SJSA1 (cell line): ENCODE results near the gene ZNF467. TPM values are rescaled to one million over a fixed set of nuclear protein-coding genes. Genes with fewer than 3 reads are reported as not detected.

Experiments used
- DNase-seq, 2 experiments: peaks; one replicate each; pipeline ENCODE4 v3.0.0-alpha.2; 2015 to 2020; ENCODE audit warnings: low spot score in 2 of 2, low read depth in 1 of 2
- H3K27ac ChIP-seq: fragments of 250-450 bp; sonication (Bioruptor Pico); 2 replicates; pipeline ENCODE4 v1.5.1; 2020; ENCODE audit warnings: mild to moderate bottlenecking, moderate library complexity
- H3K27me3 ChIP-seq: fragments of 250-450 bp; sonication (Bioruptor Pico); replicated peaks from 2 replicates; pipeline ENCODE4 v1.5.1; 2020; ENCODE audit warnings: mild to moderate bottlenecking, moderate library complexity
- H3K36me3 ChIP-seq: fragments of 250-450 bp; sonication (Bioruptor Pico); 2 replicates; pipeline ENCODE4 v1.5.1; 2020; ENCODE audit warnings: mild to moderate bottlenecking
- H3K4me1 ChIP-seq: fragments of 250-450 bp; sonication (Bioruptor Pico); replicated peaks from 2 replicates; pipeline ENCODE4 v1.6.1; 2021; ENCODE audit warnings: mild to moderate bottlenecking
- H3K4me3 ChIP-seq: fragments of 250-450 bp; sonication (Bioruptor Pico); 2 replicates; pipeline ENCODE4 v1.5.1; 2020; ENCODE audit warnings: mild to moderate bottlenecking
- H3K9me3 ChIP-seq: fragments of 250-450 bp; sonication (Bioruptor Pico); replicated peaks from 2 replicates; pipeline ENCODE4 v1.5.1; 2020; ENCODE audit warnings: mild to moderate bottlenecking
- total RNA-seq: library from RNA; depleted of rRNA; stranded (reverse); fragments of >200 nt; shearing (Covaris generic); gene quantifications from 2 replicates; pipeline ENCODE4 v1.2.3, GENCODE V29; 2014; rRNA removed

ZNF467 gene, protein sequence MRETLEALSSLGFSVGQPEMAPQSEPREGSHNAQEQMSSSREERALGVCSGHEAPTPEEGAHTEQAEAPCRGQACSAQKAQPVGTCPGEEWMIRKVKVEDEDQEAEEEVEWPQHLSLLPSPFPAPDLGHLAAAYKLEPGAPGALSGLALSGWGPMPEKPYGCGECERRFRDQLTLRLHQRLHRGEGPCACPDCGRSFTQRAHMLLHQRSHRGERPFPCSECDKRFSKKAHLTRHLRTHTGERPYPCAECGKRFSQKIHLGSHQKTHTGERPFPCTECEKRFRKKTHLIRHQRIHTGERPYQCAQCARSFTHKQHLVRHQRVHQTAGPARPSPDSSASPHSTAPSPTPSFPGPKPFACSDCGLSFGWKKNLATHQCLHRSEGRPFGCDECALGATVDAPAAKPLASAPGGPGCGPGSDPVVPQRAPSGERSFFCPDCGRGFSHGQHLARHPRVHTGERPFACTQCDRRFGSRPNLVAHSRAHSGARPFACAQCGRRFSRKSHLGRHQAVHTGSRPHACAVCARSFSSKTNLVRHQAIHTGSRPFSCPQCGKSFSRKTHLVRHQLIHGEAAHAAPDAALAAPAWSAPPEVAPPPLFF
- total RNA-seq: not detected in 2 replicates

DNA sequence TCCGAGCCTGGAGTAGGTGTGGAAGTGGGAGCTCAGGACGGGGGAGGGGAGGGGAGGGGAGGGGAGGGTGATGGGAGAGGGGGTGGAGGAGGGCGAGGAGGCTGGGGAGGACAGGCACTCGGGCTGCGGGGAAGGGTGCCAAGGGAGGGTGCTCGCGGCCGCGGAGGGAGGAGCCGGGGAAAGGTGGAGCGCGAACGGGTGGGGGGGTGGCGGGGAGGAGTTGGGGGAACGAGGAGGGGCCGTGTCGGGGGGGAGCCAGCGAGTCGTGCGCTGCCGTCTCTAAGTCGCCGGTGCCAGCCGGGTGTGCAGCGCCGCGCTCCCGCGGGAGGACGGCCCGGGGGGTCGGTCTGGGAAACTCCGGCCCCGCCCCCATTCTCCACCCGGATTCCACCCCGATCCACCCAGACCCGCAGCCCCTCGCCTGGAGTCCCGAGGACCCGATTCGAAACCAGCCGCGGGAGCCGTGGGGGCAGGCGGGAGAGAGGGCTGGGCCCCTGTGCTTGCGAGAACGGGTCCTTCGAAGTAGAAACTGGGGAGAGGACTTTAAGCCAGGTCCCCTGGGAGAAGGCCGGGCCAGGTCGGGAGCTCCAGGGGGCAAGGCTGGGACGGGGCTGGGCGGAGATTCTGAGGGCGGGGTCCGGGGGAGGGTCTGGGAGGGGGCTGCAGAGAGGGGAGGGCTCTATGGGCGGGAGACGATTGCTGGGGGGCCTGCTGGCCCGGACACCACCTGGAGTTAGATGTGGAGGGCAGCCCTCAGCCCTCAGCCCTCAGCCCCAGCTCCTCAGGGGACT, at the start of gene ZNF467:
Gene ZNF467 (minus strand): TSS at position 143 of the 791 bp plus-strand sequence. CDS start 2,556 bp downstream, outside the sequence.
- Histone ChIP-seq H3K9me3 (no peaks in the 10 kb centered on the region), H3K36me3 (no peaks in the 10 kb centered on the region), H3K27ac (no peak within 1 kb of the TSS), H3K4me3 (no peak within 1 kb of the TSS), H3K4me1 (peaks cover 3% of the 10 kb centered on the region; the same call in 1 of the 2 replicates), H3K27me3 (peaks cover 54% of the 10 kb centered on the region)
- DNase-seq: no peak

DNA sequence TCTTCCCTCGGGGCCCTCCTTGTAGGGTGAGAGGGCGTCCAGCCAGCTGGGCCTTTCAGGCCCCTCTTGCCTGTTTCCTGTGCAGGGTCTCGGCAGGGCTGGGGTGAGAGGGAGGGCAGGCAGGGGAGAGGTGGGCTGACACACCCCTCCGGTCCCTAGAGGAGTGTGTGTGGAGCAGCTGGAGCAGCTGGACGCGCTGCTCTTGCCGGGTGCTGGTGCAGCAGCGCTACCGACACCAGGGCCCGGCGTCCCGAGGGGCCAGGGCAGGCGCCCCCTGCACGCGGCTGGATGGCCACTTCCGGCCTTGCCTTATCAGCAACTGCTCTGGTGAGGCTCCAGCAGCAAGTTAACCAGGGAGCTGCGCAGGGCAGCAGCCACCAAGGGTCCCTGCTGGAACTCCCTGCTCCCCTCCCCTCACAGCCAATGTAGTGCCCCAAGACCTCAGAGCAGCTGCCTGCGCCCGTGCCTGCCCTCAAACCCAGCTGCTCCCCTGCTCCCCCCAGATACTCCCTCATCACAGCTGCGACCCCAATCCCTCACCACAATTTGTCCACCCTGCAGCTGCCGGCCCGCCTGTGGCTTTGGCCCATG, 49.1 kb upstream of the ZNF467 start:
- H3K27ac ChIP-seq: no peak overlapping the region
- no peaks in the 10 kb centered on the region for H3K9me3 ChIP-seq
- DNase-seq: no peak
- no peaks in the 10 kb centered on the region for H3K4me1 ChIP-seq
- H3K27me3 ChIP-seq: peaks cover 14% of the 10 kb centered on the region
- H3K36me3 ChIP-seq: no peaks in the 10 kb centered on the region
- H3K4me3 ChIP-seq: no peak overlapping the region

DNA sequence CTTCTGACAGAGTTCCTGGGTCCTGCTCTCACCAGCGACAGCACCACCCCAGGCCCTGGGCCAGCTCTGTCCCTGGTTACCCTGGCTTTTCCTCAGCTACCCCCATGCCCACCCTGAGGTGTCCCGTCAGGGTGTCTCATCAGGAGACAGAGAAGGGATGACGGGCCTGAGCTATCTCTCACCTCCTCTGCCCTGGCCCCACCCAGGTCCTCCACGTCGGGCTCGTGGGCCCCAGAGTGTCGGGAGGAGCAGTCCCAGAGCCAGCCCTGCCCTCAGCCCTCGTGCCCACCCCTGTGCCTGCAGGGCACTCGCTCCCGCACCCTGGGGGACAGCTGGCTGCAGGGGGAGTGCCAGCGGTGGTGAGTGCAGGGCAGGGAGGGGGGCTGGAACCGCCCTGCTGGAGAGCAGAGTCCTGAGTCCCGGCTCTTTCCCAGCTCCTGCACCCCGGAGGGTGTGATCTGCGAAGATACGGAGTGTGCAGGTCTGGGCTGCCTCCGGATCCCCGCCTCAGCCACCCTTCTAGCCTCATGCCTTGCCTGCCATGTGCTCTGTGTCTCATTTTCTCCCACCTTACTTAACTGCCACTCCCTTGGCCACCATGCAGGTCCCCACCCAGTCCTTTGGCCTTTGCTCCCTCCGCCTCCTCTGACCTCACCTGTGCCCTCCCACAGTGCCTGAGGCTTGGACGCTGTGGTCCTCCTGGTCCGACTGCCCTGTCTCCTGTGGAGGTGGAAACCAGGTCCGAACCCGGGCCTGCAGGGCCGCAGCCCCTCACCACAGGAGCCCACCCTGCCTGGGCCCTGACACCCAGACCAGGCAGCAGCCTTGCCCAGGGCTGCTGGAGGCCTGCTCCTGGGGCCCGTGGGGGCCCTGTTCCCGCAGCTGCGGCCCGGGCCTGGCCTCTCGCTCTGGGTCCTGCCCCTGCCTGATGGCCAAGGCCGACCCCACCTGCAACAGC, 48.1 kb upstream of the ZNF467 start:
- no peak overlapping the region for H3K4me3 ChIP-seq
- H3K36me3 ChIP-seq: no peaks in the 10 kb centered on the region
- no peak for DNase-seq
- no peaks in the 10 kb centered on the region for H3K9me3 ChIP-seq
- H3K27me3 ChIP-seq: peaks cover 14% of the 10 kb centered on the region
- H3K4me1 ChIP-seq: no peaks in the 10 kb centered on the region
- no peak overlapping the region for H3K27ac ChIP-seq

DNA sequence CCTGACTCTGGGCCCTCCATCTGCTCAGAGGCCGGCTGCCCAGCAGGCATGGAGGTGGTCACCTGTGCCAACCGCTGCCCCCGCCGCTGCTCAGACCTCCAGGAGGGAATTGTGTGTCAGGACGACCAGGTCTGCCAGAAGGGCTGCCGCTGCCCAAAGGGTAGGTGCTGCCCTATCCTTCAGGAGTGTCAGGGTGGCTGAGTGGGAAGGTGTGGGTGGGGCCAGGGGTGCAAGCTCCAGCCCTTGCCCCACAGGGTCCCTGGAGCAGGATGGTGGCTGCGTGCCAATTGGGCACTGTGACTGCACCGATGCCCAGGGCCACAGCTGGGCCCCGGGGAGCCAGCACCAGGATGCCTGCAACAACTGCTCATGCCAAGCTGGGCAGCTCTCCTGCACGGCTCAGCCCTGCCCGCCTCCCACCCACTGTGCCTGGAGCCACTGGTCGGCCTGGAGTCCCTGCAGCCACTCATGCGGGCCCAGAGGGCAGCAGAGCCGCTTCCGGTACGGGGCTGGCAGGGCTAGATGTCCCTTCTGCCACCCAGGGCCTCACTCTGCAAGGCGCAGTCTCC, 47.3 kb upstream of the ZNF467 start:
- no peak overlapping the region for H3K4me3 ChIP-seq
- no peaks in the 10 kb centered on the region for H3K4me1 ChIP-seq
- DNase-seq: no peak

DNA sequence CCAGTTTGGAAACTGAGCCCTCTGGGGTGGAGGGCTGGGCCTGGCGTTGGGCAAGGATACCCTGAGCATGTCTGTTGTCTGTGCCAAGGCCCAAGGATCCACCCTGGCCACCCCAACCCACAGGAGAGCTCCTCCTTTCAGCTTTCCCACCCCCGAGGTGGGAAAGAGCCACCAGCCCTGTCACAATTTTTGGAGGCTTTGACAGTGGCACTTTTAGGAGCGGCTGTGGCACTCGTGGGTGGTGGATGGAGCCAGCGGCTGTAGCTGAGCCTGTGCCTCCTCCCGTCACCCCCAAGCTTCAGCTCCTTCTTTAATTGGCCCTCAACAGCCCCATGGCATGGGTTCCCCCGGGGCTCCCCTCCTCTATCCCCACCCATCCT, 46.6 kb upstream of the ZNF467 start:
- no peaks in the 10 kb centered on the region for H3K9me3 ChIP-seq
- H3K36me3 ChIP-seq: no peaks in the 10 kb centered on the region
- peaks cover 14% of the 10 kb centered on the region for H3K27me3 ChIP-seq
- H3K27ac ChIP-seq: no peak overlapping the region
- no peaks in the 10 kb centered on the region for H3K4me1 ChIP-seq
- H3K4me3 ChIP-seq: no peak overlapping the region
- DNase-seq: no peak

More for the DNA sequence above, 47.3 kb upstream of the ZNF467 start:
- Histone ChIP-seq H3K36me3 (no peaks in the 10 kb centered on the region), H3K27ac (no peak overlapping the region), H3K9me3 (no peaks in the 10 kb centered on the region), H3K27me3 (peaks cover 14% of the 10 kb centered on the region)

DNA sequence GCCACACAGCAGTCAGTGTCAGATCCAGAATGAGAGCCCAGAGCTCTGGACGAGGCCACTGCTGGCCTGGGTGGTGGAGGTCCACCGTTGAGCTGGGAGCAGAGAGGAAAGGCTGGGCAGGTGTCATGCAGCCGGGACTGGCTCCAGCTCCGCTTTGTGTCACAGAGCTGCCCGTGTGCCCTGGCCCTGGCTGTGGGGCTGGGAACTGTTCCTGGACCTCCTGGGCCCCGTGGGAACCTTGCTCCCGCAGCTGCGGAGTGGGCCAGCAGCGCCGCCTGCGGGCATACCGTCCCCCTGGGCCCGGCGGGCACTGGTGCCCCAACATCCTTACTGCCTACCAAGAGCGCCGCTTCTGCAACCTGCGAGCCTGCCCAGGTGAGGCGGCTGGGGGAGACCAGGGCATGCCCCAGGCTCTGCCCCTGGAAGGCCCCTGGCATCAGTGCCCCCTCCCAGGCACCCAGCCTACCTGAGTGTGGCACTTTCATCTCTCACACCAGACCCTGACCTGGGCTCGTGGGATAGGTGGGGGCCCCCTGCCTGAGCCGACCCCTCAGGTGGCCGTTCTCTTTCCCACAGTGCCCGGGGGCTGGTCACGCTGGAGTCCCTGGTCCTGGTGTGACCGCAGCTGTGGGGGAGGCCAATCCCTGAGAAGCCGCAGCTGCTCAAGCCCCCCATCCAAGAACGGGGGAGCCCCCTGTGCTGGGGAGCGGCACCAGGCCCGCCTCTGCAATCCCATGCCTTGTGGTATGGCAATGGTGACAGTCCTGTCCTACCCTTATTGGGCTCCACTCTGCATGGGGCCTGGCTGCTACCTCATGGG, 46.0 kb upstream of the ZNF467 start:
- Histone ChIP-seq H3K4me3 (no peak overlapping the region), H3K27ac (no peak overlapping the region), H3K9me3 (no peaks in the 10 kb centered on the region), H3K4me1 (no peaks in the 10 kb centered on the region), H3K36me3 (no peaks in the 10 kb centered on the region), H3K27me3 (peaks cover 14% of the 10 kb centered on the region)
- DNase-seq: no peak

DNA sequence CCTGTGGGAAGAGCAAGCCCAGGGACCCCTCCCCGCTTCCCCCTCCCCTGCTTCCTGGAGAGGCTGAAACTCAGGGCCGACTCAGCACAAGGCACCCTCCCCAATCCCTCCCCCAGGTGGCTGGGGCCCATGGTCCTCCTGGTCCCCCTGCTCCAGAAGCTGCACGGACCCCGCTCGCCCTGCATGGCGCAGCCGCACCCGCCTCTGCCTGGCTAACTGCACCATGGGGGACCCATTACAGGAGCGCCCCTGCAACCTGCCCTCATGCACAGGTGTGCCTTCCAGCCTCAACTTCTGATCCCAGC, 45.1 kb upstream of the ZNF467 start:
- Histone ChIP-seq H3K36me3 (no peaks in the 10 kb centered on the region), H3K4me1 (no peaks in the 10 kb centered on the region), H3K27ac (no peak overlapping the region), H3K27me3 (peaks cover 9% of the 10 kb centered on the region; the same call in 1 of the 2 replicates), H3K9me3 (no peaks in the 10 kb centered on the region), H3K4me3 (no peak overlapping the region)
- no peak for DNase-seq

DNA sequence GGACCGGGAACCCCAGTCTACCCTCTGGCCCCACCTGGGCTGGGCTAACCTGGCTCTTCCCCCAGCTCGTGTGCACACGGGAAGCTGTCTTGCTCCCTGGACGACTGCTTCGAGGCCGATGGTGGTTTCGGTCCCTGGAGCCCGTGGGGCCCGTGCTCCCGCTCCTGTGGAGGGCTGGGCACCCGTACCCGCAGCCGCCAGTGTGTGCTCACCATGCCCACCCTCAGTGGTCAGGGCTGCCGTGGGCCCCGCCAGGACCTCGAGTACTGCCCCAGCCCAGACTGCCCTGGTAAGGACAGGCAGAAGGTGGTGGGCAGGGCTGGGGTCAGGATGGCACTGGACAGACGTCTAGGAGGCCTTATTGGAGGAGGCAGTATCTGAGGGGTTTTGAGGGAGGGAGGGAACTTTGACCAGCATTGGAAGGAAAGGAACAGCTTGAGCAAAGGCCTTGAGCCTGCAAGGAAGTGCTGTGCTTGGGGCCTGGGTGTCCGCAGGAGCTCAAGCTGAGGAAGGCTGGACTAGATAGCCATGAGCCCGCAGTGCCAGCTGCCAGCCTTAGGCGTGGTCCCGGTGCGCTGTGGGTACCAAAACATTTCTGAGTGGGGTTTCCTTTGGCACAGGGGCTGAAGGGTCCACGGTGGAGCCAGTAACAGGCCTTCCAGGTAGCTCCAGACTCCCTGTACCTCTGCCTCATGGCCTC, 44.6 kb upstream of the ZNF467 start:
- Histone ChIP-seq H3K4me3 (no peak overlapping the region), H3K36me3 (no peaks in the 10 kb centered on the region), H3K4me1 (no peaks in the 10 kb centered on the region), H3K27me3 (peaks cover 9% of the 10 kb centered on the region; the same call in 1 of the 2 replicates), H3K27ac (no peak overlapping the region), H3K9me3 (no peaks in the 10 kb centered on the region)
- no peak for DNase-seq

DNA sequence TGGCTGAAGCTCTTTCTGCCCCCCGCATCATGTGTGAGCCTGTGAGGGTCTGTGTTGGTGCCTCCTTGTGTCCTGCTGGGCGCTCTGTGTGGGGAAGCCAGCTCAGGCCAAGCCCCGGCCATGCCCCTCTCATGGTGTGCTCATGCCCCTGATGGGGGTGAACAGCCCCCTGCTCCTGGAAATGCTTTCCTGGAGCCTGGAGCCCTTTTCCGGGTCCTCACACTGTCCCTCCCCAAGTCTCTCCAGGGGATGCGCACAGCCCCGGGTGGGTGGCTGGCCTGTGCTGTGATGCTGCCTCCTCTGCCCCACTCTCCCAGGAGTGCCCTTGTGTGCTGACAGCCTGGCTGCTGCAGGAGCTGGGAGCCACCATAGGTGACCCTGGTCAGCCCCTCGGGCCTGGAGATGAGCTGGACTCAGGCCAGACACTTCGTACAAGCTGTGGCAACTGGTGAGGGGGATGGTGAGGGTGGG, 43.9 kb upstream of the ZNF467 start:
- Histone ChIP-seq H3K27ac (no peak overlapping the region), H3K36me3 (no peaks in the 10 kb centered on the region), H3K4me3 (no peak overlapping the region), H3K4me1 (no peaks in the 10 kb centered on the region), H3K9me3 (no peaks in the 10 kb centered on the region), H3K27me3 (peaks cover 9% of the 10 kb centered on the region; the same call in 1 of the 2 replicates)
- no peak for DNase-seq

DNA sequence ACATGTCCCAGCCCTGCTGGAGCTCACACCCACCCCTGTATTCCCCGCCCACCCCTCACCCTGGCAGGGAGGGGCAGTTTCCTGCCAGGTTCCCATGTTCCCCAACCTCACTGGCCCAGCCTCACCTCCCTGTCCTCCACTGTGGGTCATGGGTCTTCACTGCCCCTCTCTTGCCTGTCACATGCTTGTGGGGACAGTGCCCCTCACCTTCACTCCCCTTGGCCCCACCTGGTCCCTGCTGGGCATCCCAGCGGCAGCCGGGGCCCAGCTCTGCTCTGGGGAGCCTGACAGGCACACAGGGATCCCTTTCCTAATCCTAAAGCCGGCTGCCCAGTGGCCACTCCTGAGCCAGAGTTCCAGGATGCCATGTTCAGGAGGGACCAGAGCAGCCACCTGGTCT, 43.4 kb upstream of the ZNF467 start:
- no peak overlapping the region for H3K27ac ChIP-seq
- H3K36me3 ChIP-seq: no peaks in the 10 kb centered on the region
- no peaks in the 10 kb centered on the region for H3K9me3 ChIP-seq
- DNase-seq: no peak
- peaks cover 9% of the 10 kb centered on the region; the same call in 1 of the 2 replicates for H3K27me3 ChIP-seq
- no peak overlapping the region for H3K4me3 ChIP-seq
- no peaks in the 10 kb centered on the region for H3K4me1 ChIP-seq

DNA sequence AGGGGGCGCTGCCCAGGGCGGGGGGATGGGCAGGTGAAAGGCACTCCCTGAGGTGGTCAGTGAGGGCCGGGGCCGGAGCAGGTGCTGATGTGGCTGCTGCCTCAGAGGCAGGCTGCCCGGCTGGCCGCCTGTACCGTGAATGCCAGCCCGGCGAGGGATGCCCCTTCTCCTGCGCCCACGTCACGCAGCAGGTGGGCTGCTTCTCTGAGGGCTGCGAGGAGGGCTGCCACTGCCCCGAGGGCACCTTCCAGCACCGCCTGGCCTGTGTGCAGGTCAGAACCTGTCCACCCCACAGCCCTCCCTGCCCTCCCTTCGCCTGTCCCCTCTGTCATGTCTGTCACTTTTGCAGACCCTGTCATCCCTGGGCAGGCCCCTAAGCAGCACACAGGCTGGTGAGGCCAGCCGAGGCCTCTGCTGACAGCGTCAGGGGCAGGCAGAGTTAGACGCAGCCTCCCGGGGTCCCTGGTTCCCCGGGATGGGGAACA, 42.9 kb upstream of the ZNF467 start:
- no peak overlapping the region for H3K4me3 ChIP-seq
- DNase-seq: no peak
- H3K4me1 ChIP-seq: no peaks in the 10 kb centered on the region
- H3K36me3 ChIP-seq: no peaks in the 10 kb centered on the region
- no peaks in the 10 kb centered on the region for H3K9me3 ChIP-seq
- no peak overlapping the region for H3K27ac ChIP-seq
- H3K27me3 ChIP-seq: peaks cover 9% of the 10 kb centered on the region; the same call in 1 of the 2 replicates
